Astrocyte of the spinal cord (primary cell): ENCODE measurements around the gene PPM1H.
"Not testable (repeated sequence)": the region's sequence is repeated elsewhere in the genome, so short reads cannot be mapped to it uniquely, and the experiment has no call there.

Experiments used
- DNase-seq: peaks from one replicate; pipeline ENCODE4 v3.0.0; 2011; ENCODE audit warnings: low read depth, low spot score
- H3K4me3 ChIP-seq: 2 replicates; pipeline ENCODE4 v1.5.1; 2011; ENCODE audit warnings: low read depth, mild to moderate bottlenecking, low read length, moderate library complexity
- in situ Hi-C: cut with HindIII; loops from 2 replicates; pipeline ENCODE4 v1.10.0; 2017; ENCODE audit warnings: low sequenced_read_pairs
- TF ChIP-seq, protein P1 (sequence below): IDR thresholded peaks from 2 replicates; pipeline ENCODE4 v1.5.1; 2012; ENCODE audit warnings: low read depth, mild to moderate bottlenecking, low read length, inconsistent platforms

PPM1H gene

GRCh38 chr12:62760779-62761178, 174.2 kb downstream of the PPM1H start:
- in situ Hi-C loops: no loop called here
- TF ChIP-seq, protein P1, sequence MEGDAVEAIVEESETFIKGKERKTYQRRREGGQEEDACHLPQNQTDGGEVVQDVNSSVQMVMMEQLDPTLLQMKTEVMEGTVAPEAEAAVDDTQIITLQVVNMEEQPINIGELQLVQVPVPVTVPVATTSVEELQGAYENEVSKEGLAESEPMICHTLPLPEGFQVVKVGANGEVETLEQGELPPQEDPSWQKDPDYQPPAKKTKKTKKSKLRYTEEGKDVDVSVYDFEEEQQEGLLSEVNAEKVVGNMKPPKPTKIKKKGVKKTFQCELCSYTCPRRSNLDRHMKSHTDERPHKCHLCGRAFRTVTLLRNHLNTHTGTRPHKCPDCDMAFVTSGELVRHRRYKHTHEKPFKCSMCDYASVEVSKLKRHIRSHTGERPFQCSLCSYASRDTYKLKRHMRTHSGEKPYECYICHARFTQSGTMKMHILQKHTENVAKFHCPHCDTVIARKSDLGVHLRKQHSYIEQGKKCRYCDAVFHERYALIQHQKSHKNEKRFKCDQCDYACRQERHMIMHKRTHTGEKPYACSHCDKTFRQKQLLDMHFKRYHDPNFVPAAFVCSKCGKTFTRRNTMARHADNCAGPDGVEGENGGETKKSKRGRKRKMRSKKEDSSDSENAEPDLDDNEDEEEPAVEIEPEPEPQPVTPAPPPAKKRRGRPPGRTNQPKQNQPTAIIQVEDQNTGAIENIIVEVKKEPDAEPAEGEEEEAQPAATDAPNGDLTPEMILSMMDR: no peak
- no peak for DNase-seq
- H3K4me3 ChIP-seq: no peak overlapping the region

DNA sequence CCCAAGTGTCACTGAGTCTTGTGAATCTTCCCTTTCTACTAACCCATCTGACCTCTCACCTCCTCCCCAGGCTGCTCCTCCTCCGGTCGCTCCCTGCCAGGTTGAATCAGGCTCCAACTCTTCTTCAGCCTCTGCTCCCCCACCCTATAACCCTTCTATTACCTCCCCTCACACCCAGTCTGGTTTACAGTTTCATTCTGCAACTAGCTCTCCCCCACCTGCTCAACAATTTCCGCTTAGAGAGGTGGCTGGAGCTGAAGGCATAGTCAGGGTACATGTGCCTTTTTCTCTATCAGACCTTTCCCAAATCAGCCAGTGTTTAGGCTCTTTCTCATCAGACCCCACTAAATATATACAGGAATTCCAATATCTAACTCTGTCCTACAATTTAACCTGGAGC, 174.6 kb downstream of the PPM1H start:
- H3K4me3 ChIP-seq, in situ Hi-C loops, DNase-seq: not testable (repeated sequence)

DNA sequence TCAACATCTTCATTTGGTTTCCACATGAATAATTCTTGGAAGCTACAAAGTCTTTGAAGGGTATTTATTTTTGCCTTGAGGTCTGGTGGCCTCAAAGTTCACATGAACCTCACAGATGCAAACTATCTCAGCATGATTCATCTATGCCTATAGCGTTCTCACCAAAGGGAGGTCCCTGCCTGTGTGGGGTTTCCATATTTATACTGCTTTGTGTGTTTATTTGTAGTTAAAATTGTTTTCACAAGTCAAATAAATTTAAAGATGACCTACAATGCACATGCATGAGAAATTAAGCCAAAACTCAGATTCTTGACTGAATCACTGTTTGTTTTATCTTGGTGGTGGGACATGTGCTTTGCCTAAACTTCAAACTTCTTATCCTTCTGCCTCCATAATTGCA, 176.7 kb downstream of the PPM1H start:
- no peak overlapping the region for H3K4me3 ChIP-seq
- TF ChIP-seq, protein P1: no peak
- in situ Hi-C loops: no loop called here
- DNase-seq: peak; percentile 87

DNA sequence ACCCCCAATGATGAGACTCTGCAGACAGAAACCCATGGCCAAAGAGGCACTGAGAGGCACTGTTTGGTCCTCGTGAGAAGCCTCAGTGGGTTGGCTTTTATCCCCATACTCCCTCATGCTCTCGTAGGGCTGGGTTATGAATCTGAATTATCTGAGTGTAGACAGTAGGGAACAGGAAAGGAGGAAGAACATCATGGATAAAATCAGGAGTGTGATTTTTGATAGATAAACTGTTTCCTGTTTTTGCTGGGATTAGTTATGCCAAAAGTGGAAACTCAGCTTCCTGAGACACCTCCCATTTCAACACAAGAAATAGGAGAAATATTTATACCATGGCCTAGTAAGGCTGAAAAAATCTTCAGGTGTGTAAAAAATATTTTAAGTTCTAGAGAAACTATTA, 177.9 kb downstream of the PPM1H start:
- no peak overlapping the region for H3K4me3 ChIP-seq
- TF ChIP-seq, protein P1: no peak
- in situ Hi-C loops: no loop called here
- no peak for DNase-seq

- TF ChIP-seq, protein P1: no peak
- no peak for DNase-seq
- in situ Hi-C loops: no loop called here
- no peak overlapping the region for H3K4me3 ChIP-seq
Measured at GRCh38 chr12:62754706-62755105, 180.2 kb downstream of the PPM1H start.

GRCh38 chr12:62751810-62752155, 183.2 kb downstream of the PPM1H start:
- no peak for DNase-seq
- in situ Hi-C loops: no loop called here
- H3K4me3 ChIP-seq: no peak overlapping the region
- TF ChIP-seq, protein P1: no peak

GRCh38 chr12:62750941-62751809, 183.8 kb downstream of the PPM1H start:
- H3K4me3 ChIP-seq: no peak overlapping the region
- TF ChIP-seq, protein P1: no peak
- DNase-seq: no peak
- in situ Hi-C loops: no loop called here
